HG03103 (cell line): ENCODE results near the gene ALOX15.
"Not testable (repeated sequence)": the region's sequence is repeated elsewhere in the genome, so short reads cannot be mapped to it uniquely, and the experiment has no call there.

Experiments
- ATAC-seq: cut with Tn5 transposase; IDR thresholded peaks from one replicate; pipeline ENCODE4 v1.9.1; 2021; ENCODE audit warnings: low read depth; ENCODE audit not compliant: unreplicated experiment

Gene ALOX15

GRCh38 chr17:4595685-4596342 is 45.7 kb downstream of the ALOX15 start:
- not testable (repeated sequence) for ATAC-seq

- ATAC-seq: no peak
Observed at GRCh38 chr17:4594931-4595684, 46.4 kb downstream of the ALOX15 start.

GRCh38 chr17:4594406-4594805 is 47.1 kb downstream of the ALOX15 start:
- no peak for ATAC-seq

- no peak for ATAC-seq
Observed at GRCh38 chr17:4593021-4593421, 48.5 kb downstream of the ALOX15 start.

- no peak for ATAC-seq
Observed at GRCh38 chr17:4592240-4593005, 49.1 kb downstream of the ALOX15 start.

GRCh38 chr17:4591529-4591928 is 49.9 kb downstream of the ALOX15 start:
- no peak for ATAC-seq

GRCh38 chr17:4590981-4591453 is 50.5 kb downstream of the ALOX15 start:
- no peak for ATAC-seq

- ATAC-seq: not testable (repeated sequence)
Observed at GRCh38 chr17:4590042-4590441, 51.4 kb downstream of the ALOX15 start.

GRCh38 chr17:4588898-4589625 is 52.4 kb downstream of the ALOX15 start:
- ATAC-seq: no peak

- ATAC-seq: no peak
Observed at GRCh38 chr17:4588391-4588790, 53.1 kb downstream of the ALOX15 start.

- ATAC-seq: no peak
Observed at GRCh38 chr17:4587803-4588202, 53.7 kb downstream of the ALOX15 start.

- no peak for ATAC-seq
Observed at GRCh38 chr17:4587195-4587594, 54.3 kb downstream of the ALOX15 start.

- ATAC-seq: no peak
Observed at GRCh38 chr17:4586043-4586442, 55.4 kb downstream of the ALOX15 start.

GRCh38 chr17:4585638-4585994 is 55.9 kb downstream of the ALOX15 start:
- no peak for ATAC-seq

- no peak for ATAC-seq
Observed at GRCh38 chr17:4584917-4585637, 56.4 kb downstream of the ALOX15 start.

GRCh38 chr17:4584101-4584916 is 57.2 kb downstream of the ALOX15 start, which contains the start of gene SMTNL2:
SMTNL2 (plus strand) TSS chr17:4584529; CDS start chr17:4584606, 77 bp downstream.
- ATAC-seq: no peak

GRCh38 chr17:4583782-4584100 is 57.7 kb downstream of the ALOX15 start:
- no peak for ATAC-seq

GRCh38 chr17:4583206-4583605 is 58.3 kb downstream of the ALOX15 start:
- ATAC-seq: no peak

GRCh38 chr17:4582691-4583090 is 58.8 kb downstream of the ALOX15 start:
- no peak for ATAC-seq
